Measurements from ENCODE around the gene FARS2. TPM values are rescaled to one million over a fixed set of nuclear protein-coding genes. Genes with fewer than 3 reads are reported as not detected.

Gene FARS2
- total and polyA plus RNA-seq, 9 of the 15 experiments (the other 6 are each of a cell fraction or from before 2014, with no cell fraction given) = 16.5 to 62.2 (median 27.0) TPM

DNA sequence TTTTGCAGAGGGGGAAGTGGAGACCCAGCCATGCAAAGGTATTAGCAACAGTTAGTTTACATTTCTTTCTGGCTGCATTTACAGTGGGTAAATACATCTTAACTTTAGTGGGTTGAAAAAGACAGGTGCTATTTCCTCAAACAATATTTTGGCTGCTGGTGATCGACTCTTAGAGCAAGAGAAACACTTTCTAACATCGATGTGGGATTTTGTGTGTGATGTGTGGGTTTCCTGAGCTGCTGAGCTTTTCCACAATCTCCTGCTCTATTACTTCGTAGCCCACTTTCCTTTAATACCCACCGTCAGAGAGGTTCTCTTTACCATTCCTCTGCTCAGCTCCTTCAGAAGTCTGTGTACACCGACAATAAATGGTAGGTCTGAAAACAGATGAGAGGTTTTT lies 406.4 kb downstream of the FARS2 start:
- Histone ChIP-seq H2AFZ (ENCODE audit: low read depth, low read length) (no peak overlapping the region), H3K27me3 (ENCODE audit: control insufficient read depth in 2 of 2, insufficient read depth in 2 of 2, low read length in 2 of 2) (no peaks in the 10 kb centered on the region), H3K79me2 (ENCODE audit: control insufficient read depth, insufficient read depth, low read length) (no peaks in the 10 kb centered on the region), H3K4me1 (replicated peaks in 1 of 2; ENCODE audit: control insufficient read depth in 2 of 2, insufficient read depth in 2 of 2, low read length in 2 of 2) (peaks cover 0 to 17% of the 10 kb centered on the region in 2 experiments; a peak in 4 of 5 replicates), H3K9ac (ENCODE audit: insufficient read depth in 1 of 2, low read depth in 2 of 2, low read length in 2 of 2) (no peak overlapping the region), H3K9me3 (replicated peaks; ENCODE audit: control insufficient read depth, insufficient read depth, low read depth, low read length) (no peaks in the 10 kb centered on the region), H3K4me2 (ENCODE audit: insufficient read depth, low read length) (no peak overlapping the region), H3K4me3 (no peak overlapping the region), H3K9me1 (ENCODE audit: control insufficient read depth, insufficient read depth, low read length) (no peaks in the 10 kb centered on the region), H4K20me1 (replicated peaks; ENCODE audit: control insufficient read depth, insufficient read depth, low read length) (no peaks in the 10 kb centered on the region), H3K27ac (ENCODE audit: extremely low read depth, low read depth, low read length) (no peak overlapping the region), H3K36me3 (ENCODE audit: control insufficient read depth, insufficient read depth, low read length) (no peaks in the 10 kb centered on the region)
- in situ Hi-C loops (cut with MboI) (no loop called here), intact Hi-C loops (cut with micrococcal nuclease) (no loop called here)
- no TSS peak for BruUV-seq (replicated peaks)
- POLR2A ChIA-PET = interaction anchor here (1.1 kb wide), 1 partner anchor 13 kb away, joined by 4 read pairs; no protein-coding TSS in a partner anchor
- CTCF ChIA-PET (ENCODE audit: low intra/inter-chr PET ratio) = no interaction called here
- DNase-seq (ENCODE audit: extremely low read depth in 1 of 4, low spot score in 3 of 4) = no peak
- no peak for FAIRE-seq
- WGBS (ENCODE audit: insufficient coverage, low coverage, missing lambda C conversion rate) = 35% methylated on average over 5 of the region's 5 CpGs
- no peak for ATAC-seq
- TF ChIP-seq CBFA2T3 (IDR thresholded peaks at IDR 0.05) (no peak), BRCA1 (IDR thresholded peaks at IDR 0.05) (no peak), BRCA1 (CRISPR knock-in tag; IDR thresholded peaks at IDR 0.05) (no peak), RHOXF2B (CRISPR knock-in tag; conservative IDR thresholded peaks at IDR 0.05) (no peak), ZKSCAN8 (CRISPR knock-in tag; IDR thresholded peaks at IDR 0.05) (no peak), NR3C1 (CRISPR knock-in tag; IDR thresholded peaks at IDR 0.05) (no peak), ZEB2 (IDR thresholded peaks at IDR 0.05) (no peak), PHB2 (IDR thresholded peaks at IDR 0.05; ENCODE audit: low read depth) (no peak), C11orf30 (IDR thresholded peaks at IDR 0.05; ENCODE audit: low read depth) (no peak), ZNF23 (CRISPR knock-in tag; IDR thresholded peaks at IDR 0.05) (no peak)
- TF ChIP-seq, protein P1, sequence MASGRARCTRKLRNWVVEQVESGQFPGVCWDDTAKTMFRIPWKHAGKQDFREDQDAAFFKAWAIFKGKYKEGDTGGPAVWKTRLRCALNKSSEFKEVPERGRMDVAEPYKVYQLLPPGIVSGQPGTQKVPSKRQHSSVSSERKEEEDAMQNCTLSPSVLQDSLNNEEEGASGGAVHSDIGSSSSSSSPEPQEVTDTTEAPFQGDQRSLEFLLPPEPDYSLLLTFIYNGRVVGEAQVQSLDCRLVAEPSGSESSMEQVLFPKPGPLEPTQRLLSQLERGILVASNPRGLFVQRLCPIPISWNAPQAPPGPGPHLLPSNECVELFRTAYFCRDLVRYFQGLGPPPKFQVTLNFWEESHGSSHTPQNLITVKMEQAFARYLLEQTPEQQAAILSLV (tag; IDR thresholded peaks at IDR 0.05) = no peak
- TF ChIP-seq, protein P2, sequence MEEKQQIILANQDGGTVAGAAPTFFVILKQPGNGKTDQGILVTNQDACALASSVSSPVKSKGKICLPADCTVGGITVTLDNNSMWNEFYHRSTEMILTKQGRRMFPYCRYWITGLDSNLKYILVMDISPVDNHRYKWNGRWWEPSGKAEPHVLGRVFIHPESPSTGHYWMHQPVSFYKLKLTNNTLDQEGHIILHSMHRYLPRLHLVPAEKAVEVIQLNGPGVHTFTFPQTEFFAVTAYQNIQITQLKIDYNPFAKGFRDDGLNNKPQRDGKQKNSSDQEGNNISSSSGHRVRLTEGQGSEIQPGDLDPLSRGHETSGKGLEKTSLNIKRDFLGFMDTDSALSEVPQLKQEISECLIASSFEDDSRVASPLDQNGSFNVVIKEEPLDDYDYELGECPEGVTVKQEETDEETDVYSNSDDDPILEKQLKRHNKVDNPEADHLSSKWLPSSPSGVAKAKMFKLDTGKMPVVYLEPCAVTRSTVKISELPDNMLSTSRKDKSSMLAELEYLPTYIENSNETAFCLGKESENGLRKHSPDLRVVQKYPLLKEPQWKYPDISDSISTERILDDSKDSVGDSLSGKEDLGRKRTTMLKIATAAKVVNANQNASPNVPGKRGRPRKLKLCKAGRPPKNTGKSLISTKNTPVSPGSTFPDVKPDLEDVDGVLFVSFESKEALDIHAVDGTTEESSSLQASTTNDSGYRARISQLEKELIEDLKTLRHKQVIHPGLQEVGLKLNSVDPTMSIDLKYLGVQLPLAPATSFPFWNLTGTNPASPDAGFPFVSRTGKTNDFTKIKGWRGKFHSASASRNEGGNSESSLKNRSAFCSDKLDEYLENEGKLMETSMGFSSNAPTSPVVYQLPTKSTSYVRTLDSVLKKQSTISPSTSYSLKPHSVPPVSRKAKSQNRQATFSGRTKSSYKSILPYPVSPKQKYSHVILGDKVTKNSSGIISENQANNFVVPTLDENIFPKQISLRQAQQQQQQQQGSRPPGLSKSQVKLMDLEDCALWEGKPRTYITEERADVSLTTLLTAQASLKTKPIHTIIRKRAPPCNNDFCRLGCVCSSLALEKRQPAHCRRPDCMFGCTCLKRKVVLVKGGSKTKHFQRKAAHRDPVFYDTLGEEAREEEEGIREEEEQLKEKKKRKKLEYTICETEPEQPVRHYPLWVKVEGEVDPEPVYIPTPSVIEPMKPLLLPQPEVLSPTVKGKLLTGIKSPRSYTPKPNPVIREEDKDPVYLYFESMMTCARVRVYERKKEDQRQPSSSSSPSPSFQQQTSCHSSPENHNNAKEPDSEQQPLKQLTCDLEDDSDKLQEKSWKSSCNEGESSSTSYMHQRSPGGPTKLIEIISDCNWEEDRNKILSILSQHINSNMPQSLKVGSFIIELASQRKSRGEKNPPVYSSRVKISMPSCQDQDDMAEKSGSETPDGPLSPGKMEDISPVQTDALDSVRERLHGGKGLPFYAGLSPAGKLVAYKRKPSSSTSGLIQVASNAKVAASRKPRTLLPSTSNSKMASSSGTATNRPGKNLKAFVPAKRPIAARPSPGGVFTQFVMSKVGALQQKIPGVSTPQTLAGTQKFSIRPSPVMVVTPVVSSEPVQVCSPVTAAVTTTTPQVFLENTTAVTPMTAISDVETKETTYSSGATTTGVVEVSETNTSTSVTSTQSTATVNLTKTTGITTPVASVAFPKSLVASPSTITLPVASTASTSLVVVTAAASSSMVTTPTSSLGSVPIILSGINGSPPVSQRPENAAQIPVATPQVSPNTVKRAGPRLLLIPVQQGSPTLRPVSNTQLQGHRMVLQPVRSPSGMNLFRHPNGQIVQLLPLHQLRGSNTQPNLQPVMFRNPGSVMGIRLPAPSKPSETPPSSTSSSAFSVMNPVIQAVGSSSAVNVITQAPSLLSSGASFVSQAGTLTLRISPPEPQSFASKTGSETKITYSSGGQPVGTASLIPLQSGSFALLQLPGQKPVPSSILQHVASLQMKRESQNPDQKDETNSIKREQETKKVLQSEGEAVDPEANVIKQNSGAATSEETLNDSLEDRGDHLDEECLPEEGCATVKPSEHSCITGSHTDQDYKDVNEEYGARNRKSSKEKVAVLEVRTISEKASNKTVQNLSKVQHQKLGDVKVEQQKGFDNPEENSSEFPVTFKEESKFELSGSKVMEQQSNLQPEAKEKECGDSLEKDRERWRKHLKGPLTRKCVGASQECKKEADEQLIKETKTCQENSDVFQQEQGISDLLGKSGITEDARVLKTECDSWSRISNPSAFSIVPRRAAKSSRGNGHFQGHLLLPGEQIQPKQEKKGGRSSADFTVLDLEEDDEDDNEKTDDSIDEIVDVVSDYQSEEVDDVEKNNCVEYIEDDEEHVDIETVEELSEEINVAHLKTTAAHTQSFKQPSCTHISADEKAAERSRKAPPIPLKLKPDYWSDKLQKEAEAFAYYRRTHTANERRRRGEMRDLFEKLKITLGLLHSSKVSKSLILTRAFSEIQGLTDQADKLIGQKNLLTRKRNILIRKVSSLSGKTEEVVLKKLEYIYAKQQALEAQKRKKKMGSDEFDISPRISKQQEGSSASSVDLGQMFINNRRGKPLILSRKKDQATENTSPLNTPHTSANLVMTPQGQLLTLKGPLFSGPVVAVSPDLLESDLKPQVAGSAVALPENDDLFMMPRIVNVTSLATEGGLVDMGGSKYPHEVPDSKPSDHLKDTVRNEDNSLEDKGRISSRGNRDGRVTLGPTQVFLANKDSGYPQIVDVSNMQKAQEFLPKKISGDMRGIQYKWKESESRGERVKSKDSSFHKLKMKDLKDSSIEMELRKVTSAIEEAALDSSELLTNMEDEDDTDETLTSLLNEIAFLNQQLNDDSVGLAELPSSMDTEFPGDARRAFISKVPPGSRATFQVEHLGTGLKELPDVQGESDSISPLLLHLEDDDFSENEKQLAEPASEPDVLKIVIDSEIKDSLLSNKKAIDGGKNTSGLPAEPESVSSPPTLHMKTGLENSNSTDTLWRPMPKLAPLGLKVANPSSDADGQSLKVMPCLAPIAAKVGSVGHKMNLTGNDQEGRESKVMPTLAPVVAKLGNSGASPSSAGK (IDR thresholded peaks at IDR 0.05) = no peak
